PC-9 (cell line): ENCODE measurements around the gene EPHA4. TPM values are rescaled to one million over a fixed set of nuclear protein-coding genes. Genes with fewer than 3 reads are reported as not detected.

Experiments used
- BruUV-seq: library from RNA; stranded (reverse); fragments of 400-500 nt; replicated peaks from 2 replicates; lab custom pipeline; 2021; lab: Mats Ljungman, UMichigan
- CTCF ChIA-PET: fragments of 300-600 bp; sonication (Branson Sonifier 250); formaldehyde crosslinking; loops from one replicate; lab custom pipeline; 2022; ENCODE audit warnings: antibody characterized with exemption; lab: Charles Lee
- POLR2A ChIA-PET: fragments of 300-600 bp; sonication (Branson Sonifier 250); formaldehyde crosslinking; loops from one replicate; lab custom pipeline; 2022; ENCODE audit warnings: antibody characterized with exemption; ENCODE audit not compliant: unreplicated experiment; lab: Charles Lee
- DNase-seq, 2 experiments: peaks; one replicate each; pipeline versions ENCODE4 v3.0.0 to v3.0.0-alpha.2; 2015 to 2022; ENCODE audit warnings: mixed read lengths in 1 of 2
- H2AFZ ChIP-seq: fragments of 200-600 bp; sonication (generic); 2 replicates; pipeline ENCODE4 v1.8.1; 2017; ENCODE audit warnings: antibody characterized with exemption
- H3F3A ChIP-seq: fragments of 200-600 bp; sonication (generic); 2 replicates; pipeline ENCODE4 v1.8.1; 2017; ENCODE audit warnings: antibody characterized with exemption, mild to moderate bottlenecking, low read depth; ENCODE audit not compliant: insufficient read depth
- H3K27ac ChIP-seq: fragments of 200-600 bp; sonication (generic); 2 replicates; pipeline ENCODE4 v1.6.1; 2016; ENCODE audit warnings: mixed run types
- H3K27me3 ChIP-seq: fragments of 200-600 bp; sonication (generic); 2 replicates; pipeline ENCODE4 v1.6.1; 2016; ENCODE audit warnings: low read depth, mixed run types; ENCODE audit not compliant: insufficient read depth
- H3K36me3 ChIP-seq: fragments of 200-600 bp; sonication (generic); 2 replicates; pipeline ENCODE4 v1.6.1; 2016; ENCODE audit warnings: low read depth, mixed run types
- H3K4me1 ChIP-seq: fragments of 200-600 bp; sonication (generic); replicated peaks from 2 replicates; pipeline ENCODE4 v1.6.1; 2016; ENCODE audit warnings: mixed run types; ENCODE audit not compliant: insufficient read depth
- H3K4me2 ChIP-seq: fragments of 200-600 bp; sonication (generic); 2 replicates; pipeline ENCODE4 v1.6.1; 2017; ENCODE audit warnings: mixed run types
- H3K4me3 ChIP-seq: fragments of 200-600 bp; sonication (generic); 2 replicates; pipeline ENCODE4 v1.6.1; 2016; ENCODE audit warnings: mixed run types
- H3K79me2 ChIP-seq: fragments of 200-600 bp; sonication (generic); 2 replicates; pipeline ENCODE4 v1.6.1; 2017; ENCODE audit warnings: low read depth, mixed run types
- H3K9me2 ChIP-seq: fragments of 200-600 bp; sonication (generic); 2 replicates; pipeline ENCODE4 v1.8.1; 2017; ENCODE audit warnings: mild to moderate bottlenecking; ENCODE audit not compliant: insufficient read depth
- H3K9me3 ChIP-seq: fragments of 200-600 bp; sonication (generic); 2 replicates; pipeline ENCODE4 v1.8.1; 2016; ENCODE audit warnings: low read depth; ENCODE audit not compliant: insufficient read depth
- H4K20me1 ChIP-seq: fragments of 200-600 bp; sonication (generic); 2 replicates; pipeline ENCODE4 v1.8.1; 2017; ENCODE audit not compliant: insufficient read depth
- EZH2 ChIP-seq: fragments of 200-600 bp; sonication (generic); IDR thresholded peaks from 2 replicates; pipeline ENCODE4 v1.8.0; 2017; ENCODE audit warnings: antibody characterized with exemption, low read depth
- intact Hi-C: fragments of 100-400 bp; cut with micrococcal nuclease; formaldehyde crosslinking; loops from one replicate; pipeline ENCODE4 v1.10.0; 2022; ENCODE audit not compliant: unreplicated experiment
- total RNA-seq: library from RNA; stranded (reverse); gene quantifications from 2 replicates; pipeline ENCODE4 v1.2.3, GENCODE V29; 2021
- TF ChIP-seq, protein P1 (sequence below): fragments of 200-600 bp; sonication (generic); conservative IDR thresholded peaks from 2 replicates; pipeline ENCODE4 v1.6.1; 2017; ENCODE audit warnings: mixed run types, antibody characterized with exemption, mild to moderate bottlenecking, moderate library complexity

Gene EPHA4
- total RNA-seq, 1 experiment from 2014 or later: 10.6 TPM

DNA sequence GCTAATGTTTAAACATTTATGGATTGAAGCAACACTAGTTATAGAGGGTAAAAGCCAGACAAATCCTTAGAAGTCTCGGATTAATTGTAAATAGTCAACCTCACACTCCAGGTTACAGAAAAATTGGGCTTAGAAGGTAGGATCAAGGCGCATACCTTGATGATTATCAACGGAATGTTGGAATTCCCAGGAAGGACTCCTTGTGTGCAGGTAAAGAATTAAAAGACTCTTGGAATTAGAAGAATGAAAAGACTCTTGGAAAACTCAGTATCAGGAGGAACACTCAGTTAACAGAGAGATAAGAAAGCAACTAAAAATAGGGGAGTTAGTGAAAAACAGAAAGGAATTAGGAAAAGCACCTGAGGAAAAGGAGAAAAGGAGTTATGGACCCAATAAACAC, 29.3 kb upstream of the EPHA4 start:
- Histone ChIP-seq H3K4me3 (no peak overlapping the region), H3K4me1 (no peaks in the 10 kb centered on the region), H3K4me2 (no peak overlapping the region), H3K27ac (no peak overlapping the region), H3K9me2 (peaks cover 7% of the 10 kb centered on the region), H3F3A (no peaks in the 10 kb centered on the region), H3K9me3 (0 out of 2 replicates have a peak, but pooled peaks cover under 1% of the 10 kb centered on the region), H4K20me1 (no peaks in the 10 kb centered on the region), H3K79me2 (no peaks in the 10 kb centered on the region), H2AFZ (no peak overlapping the region), H3K36me3 (no peaks in the 10 kb centered on the region), H3K27me3 (no peaks in the 10 kb centered on the region)
- DNase-seq: no peak
- TF ChIP-seq EZH2: no peak
- TF ChIP-seq, protein P1, sequence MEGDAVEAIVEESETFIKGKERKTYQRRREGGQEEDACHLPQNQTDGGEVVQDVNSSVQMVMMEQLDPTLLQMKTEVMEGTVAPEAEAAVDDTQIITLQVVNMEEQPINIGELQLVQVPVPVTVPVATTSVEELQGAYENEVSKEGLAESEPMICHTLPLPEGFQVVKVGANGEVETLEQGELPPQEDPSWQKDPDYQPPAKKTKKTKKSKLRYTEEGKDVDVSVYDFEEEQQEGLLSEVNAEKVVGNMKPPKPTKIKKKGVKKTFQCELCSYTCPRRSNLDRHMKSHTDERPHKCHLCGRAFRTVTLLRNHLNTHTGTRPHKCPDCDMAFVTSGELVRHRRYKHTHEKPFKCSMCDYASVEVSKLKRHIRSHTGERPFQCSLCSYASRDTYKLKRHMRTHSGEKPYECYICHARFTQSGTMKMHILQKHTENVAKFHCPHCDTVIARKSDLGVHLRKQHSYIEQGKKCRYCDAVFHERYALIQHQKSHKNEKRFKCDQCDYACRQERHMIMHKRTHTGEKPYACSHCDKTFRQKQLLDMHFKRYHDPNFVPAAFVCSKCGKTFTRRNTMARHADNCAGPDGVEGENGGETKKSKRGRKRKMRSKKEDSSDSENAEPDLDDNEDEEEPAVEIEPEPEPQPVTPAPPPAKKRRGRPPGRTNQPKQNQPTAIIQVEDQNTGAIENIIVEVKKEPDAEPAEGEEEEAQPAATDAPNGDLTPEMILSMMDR: no peak
- intact Hi-C loops: no loop called here
- ChIA-PET CTCF (no interaction called here), POLR2A (no interaction called here)
- BruUV-seq: no TSS peak

DNA sequence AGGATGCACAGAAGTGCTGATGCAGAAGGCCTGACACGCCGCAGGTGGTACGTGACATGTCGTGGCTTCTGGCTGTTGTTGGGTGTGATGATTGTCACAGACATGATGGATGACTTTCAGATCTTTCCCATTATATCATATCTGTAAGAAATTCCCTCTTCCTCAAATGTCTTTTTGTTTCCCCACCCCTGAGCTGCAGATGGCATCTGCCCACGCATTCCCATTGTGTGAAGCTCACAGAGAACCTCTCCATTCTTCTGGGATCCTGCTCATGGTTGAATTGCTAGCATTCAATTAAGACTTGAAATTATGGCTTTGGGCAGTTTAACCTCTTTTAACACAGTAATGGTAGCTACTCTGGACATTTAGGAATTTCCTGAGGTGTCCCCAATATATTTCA, 28.3 kb upstream of the EPHA4 start:
- H3K27me3 ChIP-seq: no peaks in the 10 kb centered on the region
- no peak overlapping the region for H3K27ac ChIP-seq
- no peaks in the 10 kb centered on the region for H4K20me1 ChIP-seq
- no peak for DNase-seq
- no peak overlapping the region for H2AFZ ChIP-seq
- no peaks in the 10 kb centered on the region for H3K4me1 ChIP-seq
- no peak overlapping the region for H3K4me3 ChIP-seq
- no peaks in the 10 kb centered on the region for H3K36me3 ChIP-seq
- TF ChIP-seq, protein P1: no peak
- TF ChIP-seq EZH2: no peak
- H3K9me3 ChIP-seq: 0 out of 2 replicates have a peak, but pooled peaks cover 4% of the 10 kb centered on the region
- BruUV-seq: no TSS peak
- intact Hi-C loops: no loop called here
- H3K4me2 ChIP-seq: no peak overlapping the region
- no peaks in the 10 kb centered on the region for H3F3A ChIP-seq
- peaks cover 4% of the 10 kb centered on the region; the same call in 1 of the 2 replicates for H3K9me2 ChIP-seq
- no peaks in the 10 kb centered on the region for H3K79me2 ChIP-seq
- ChIA-PET CTCF (no interaction called here), POLR2A (no interaction called here)

DNA sequence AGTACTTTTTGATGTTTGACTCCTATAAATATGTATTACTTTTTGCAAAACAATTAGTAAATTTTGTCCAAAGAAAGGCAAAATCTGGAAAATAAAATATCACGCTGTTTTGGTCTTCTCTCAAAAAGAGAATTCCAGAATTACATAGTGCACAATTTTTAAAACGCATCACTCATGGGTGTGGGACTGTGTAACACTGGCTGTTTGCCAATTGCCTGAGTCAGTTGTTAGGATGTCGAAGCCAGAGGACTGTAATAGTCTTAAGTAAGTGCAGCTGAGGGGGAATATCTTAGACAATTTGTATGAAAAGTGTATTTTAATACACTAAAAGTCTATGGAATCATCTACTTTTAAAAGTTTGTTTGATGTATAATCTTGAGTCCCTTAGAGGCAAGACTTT, 24.1 kb upstream of the EPHA4 start:
- no TSS peak for BruUV-seq

More for the DNA sequence above, 24.1 kb upstream of the EPHA4 start:
- Histone ChIP-seq H3K36me3 (no peaks in the 10 kb centered on the region), H4K20me1 (no peaks in the 10 kb centered on the region), H3K4me2 (no peak overlapping the region), H3K79me2 (no peaks in the 10 kb centered on the region), H3K27me3 (no peaks in the 10 kb centered on the region), H3F3A (no peaks in the 10 kb centered on the region), H3K9me3 (0 out of 2 replicates have a peak, but pooled peaks cover 4% of the 10 kb centered on the region), H3K27ac (no peak overlapping the region), H3K4me3 (no peak overlapping the region), H2AFZ (no peak overlapping the region), H3K9me2 (peaks cover 4% of the 10 kb centered on the region; the same call in 1 of the 2 replicates), H3K4me1 (no peaks in the 10 kb centered on the region)
- intact Hi-C loops: no loop called here
- TF ChIP-seq, protein P1: no peak
- TF ChIP-seq EZH2: no peak
- ChIA-PET CTCF (no interaction called here), POLR2A (no interaction called here)
- DNase-seq: peak in 1 of 2 experiments; percentile 56
